ENCODE results near the gene RUNX1. TPM values are rescaled to one million over a fixed set of nuclear protein-coding genes. Genes with fewer than 3 reads are reported as not detected.

The RUNX1 gene
- total and polyA plus RNA-seq, 2 of the 13 experiments (the other 11 are each of a cell fraction or from before 2014, with no cell fraction given): 5.4 to 6.4 TPM

DNA sequence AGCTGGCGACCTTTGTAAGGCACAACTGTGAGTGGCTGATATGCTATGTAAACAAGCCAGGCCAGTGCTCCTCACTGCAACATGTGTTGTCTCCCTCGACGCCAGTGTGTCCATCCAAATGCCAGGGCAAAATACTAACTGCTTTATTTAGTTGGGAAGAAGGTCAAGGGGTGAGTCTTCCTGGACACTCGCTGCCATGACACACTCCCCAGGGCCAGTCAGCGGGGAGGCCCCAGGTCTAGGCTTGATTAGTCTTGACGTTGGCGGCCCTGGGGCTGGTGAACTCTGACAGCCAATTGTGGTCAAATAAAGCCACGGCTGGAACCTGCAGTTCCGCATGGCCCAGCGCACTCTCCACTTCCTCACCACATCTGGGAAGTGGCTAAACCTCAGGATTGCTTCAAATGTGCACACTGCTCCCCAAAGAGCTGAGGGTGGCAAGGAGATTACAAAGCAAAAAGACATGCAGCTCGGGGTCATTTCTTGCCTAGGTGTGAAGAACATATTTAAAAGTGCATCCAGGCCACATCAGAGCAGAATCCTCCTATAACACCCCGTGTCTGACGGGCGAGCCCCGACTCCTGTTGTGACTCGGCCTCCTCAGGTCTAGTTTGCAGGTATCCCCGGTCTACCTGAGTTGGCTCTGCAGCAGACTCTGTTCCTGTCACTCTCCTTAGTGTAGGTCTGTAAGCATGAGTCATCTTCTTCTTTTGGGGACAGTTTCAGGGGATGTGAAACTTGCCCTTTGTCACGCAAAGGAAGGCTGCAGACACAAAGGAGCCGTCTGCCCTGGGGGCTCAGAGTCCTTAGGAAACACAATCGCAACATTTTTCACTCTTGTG, 183.5 kb downstream of the RUNX1 start (continued):
- TF ChIP-seq, protein P1, sequence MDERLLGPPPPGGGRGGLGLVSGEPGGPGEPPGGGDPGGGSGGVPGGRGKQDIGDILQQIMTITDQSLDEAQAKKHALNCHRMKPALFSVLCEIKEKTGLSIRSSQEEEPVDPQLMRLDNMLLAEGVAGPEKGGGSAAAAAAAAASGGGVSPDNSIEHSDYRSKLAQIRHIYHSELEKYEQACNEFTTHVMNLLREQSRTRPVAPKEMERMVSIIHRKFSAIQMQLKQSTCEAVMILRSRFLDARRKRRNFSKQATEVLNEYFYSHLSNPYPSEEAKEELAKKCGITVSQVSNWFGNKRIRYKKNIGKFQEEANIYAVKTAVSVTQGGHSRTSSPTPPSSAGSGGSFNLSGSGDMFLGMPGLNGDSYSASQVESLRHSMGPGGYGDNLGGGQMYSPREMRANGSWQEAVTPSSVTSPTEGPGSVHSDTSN (CRISPR knock-in tag; IDR thresholded peaks at IDR 0.05): no peak
- TF ChIP-seq ZNF230 (CRISPR knock-in tag; IDR thresholded peaks at IDR 0.05): no peak
- TF ChIP-seq ELF4 (CRISPR knock-in tag; IDR thresholded peaks at IDR 0.05; ENCODE audit: borderline replicate concordance): no peak
- TF ChIP-seq, protein P2, sequence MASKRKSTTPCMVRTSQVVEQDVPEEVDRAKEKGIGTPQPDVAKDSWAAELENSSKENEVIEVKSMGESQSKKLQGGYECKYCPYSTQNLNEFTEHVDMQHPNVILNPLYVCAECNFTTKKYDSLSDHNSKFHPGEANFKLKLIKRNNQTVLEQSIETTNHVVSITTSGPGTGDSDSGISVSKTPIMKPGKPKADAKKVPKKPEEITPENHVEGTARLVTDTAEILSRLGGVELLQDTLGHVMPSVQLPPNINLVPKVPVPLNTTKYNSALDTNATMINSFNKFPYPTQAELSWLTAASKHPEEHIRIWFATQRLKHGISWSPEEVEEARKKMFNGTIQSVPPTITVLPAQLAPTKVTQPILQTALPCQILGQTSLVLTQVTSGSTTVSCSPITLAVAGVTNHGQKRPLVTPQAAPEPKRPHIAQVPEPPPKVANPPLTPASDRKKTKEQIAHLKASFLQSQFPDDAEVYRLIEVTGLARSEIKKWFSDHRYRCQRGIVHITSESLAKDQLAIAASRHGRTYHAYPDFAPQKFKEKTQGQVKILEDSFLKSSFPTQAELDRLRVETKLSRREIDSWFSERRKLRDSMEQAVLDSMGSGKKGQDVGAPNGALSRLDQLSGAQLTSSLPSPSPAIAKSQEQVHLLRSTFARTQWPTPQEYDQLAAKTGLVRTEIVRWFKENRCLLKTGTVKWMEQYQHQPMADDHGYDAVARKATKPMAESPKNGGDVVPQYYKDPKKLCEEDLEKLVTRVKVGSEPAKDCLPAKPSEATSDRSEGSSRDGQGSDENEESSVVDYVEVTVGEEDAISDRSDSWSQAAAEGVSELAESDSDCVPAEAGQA (IDR thresholded peaks at IDR 0.05; ENCODE audit: low read depth): 0 out of 2 replicates have a peak, but pooled peaks have one; percentile 13
- TF ChIP-seq, protein P2 (CRISPR knock-in tag; IDR thresholded peaks at IDR 0.05; ENCODE audit: borderline replicate concordance): no peak
- no peak for TF ChIP-seq SP1 (IDR thresholded peaks at IDR 0.05)
- TF ChIP-seq SP1 (CRISPR knock-in tag; IDR thresholded peaks at IDR 0.05): peak; percentile 41; the same call in 1 of the 2 replicates
- TF ChIP-seq ARNTL (CRISPR knock-in tag; IDR thresholded peaks at IDR 0.05): peak; percentile 60; the same call in 1 of the 2 replicates
- 0 out of 2 replicates have a peak, but pooled peaks have one; percentile 23 for TF ChIP-seq PHF21A (CRISPR knock-in tag; IDR thresholded peaks at IDR 0.05)
- TF ChIP-seq, protein P3, sequence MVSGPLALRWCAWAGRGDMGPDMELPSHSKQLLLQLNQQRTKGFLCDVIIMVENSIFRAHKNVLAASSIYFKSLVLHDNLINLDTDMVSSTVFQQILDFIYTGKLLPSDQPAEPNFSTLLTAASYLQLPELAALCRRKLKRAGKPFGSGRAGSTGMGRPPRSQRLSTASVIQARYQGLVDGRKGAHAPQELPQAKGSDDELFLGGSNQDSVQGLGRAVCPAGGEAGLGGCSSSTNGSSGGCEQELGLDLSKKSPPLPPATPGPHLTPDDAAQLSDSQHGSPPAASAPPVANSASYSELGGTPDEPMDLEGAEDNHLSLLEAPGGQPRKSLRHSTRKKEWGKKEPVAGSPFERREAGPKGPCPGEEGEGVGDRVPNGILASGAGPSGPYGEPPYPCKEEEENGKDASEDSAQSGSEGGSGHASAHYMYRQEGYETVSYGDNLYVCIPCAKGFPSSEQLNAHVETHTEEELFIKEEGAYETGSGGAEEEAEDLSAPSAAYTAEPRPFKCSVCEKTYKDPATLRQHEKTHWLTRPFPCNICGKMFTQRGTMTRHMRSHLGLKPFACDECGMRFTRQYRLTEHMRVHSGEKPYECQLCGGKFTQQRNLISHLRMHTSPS (CRISPR knock-in tag; IDR thresholded peaks at IDR 0.05; ENCODE audit: low read depth): 0 out of 2 replicates have a peak, but pooled peaks have one; percentile 59
- peak; percentile 87 for TF ChIP-seq HNF4G (IDR thresholded peaks at IDR 0.05; ENCODE audit: borderline replicate concordance, low read depth, low read length)
- TF ChIP-seq HNF4G (CRISPR knock-in tag; IDR thresholded peaks at IDR 0.05; ENCODE audit: borderline replicate concordance, low read depth): no peak
- 0 out of 2 replicates have a peak, but pooled peaks have one; percentile 55 for TF ChIP-seq ZNF335 (CRISPR knock-in tag; IDR thresholded peaks at IDR 0.05)
- peak; percentile 92 for TF ChIP-seq SALL1 (CRISPR knock-in tag; IDR thresholded peaks at IDR 0.05)
- 0 out of 2 replicates have a peak, but pooled peaks have one; percentile 43 for TF ChIP-seq KDM5B (CRISPR knock-in tag; IDR thresholded peaks at IDR 0.05; ENCODE audit: borderline replicate concordance)
- TF ChIP-seq, protein P4, sequence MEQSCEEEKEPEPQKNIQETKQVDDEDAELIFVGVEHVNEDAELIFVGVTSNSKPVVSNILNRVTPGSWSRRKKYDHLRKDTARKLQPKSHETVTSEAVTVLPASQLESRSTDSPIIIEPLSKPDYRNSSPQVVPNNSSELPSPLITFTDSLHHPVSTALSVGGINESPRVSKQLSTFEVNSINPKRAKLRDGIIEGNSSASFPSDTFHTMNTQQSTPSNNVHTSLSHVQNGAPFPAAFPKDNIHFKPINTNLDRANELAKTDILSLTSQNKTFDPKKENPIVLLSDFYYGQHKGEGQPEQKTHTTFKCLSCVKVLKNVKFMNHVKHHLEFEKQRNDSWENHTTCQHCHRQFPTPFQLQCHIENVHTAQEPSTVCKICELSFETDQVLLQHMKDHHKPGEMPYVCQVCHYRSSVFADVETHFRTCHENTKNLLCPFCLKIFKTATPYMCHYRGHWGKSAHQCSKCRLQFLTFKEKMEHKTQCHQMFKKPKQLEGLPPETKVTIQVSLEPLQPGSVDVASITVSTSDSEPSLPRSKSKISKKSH (CRISPR knock-in tag; IDR thresholded peaks at IDR 0.05; ENCODE audit: borderline replicate concordance): 0 out of 2 replicates have a peak, but pooled peaks have one; percentile 26
- TF ChIP-seq ZNF33B (CRISPR knock-in tag; IDR thresholded peaks at IDR 0.05): no peak
- peak; percentile 89 for TF ChIP-seq NR2F2 (IDR thresholded peaks at IDR 0.05; ENCODE audit: borderline replicate concordance, low read depth)

Measured in HepG2 (cell line).